ENCODE results near the gene PARP1. TPM values are rescaled to one million over a fixed set of nuclear protein-coding genes. Genes with fewer than 3 reads are reported as not detected.
A peak's percentile ranks its signal among the peaks of the same experiment; 100 is the strongest.

PARP1 gene
- total and polyA plus RNA-seq, 2 donors (not counting 1 experiment from before 2014, with no cell fraction given): 61.7 to 78.4 TPM

DNA sequence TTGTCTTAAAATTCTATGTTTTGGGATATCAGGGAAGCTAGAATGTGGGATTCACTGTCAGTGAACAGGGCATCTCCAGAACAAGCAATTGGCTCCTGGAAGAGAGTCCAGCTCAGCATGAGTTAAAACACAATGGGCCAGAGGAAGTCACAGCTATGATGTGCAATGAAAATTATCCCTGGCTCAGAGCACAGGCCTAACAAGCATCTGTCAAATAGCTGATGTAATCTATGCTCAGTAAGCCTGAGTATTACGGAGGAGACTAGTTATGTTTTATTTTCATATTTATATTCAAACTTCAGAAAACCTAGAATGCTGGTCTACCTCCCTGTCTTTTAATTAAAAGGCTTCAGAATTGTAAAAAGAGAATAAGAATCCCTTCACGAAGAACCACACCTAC lies 41.6 kb downstream of the PARP1 start:
- no peak overlapping the region for H3K27ac ChIP-seq (ENCODE audit: insufficient read depth, low read length)
- no peak overlapping the region for H3K4me3 ChIP-seq (replicated peaks in 1 of 4; ENCODE audit: control extremely low read depth in 1 of 4, insufficient read depth in 1 of 4, low read depth in 3 of 4, low read length in 4 of 4)
- H3K9me3 ChIP-seq (ENCODE audit: control insufficient read depth, insufficient read depth, low read depth, low read length): no peaks in the 10 kb centered on the region
- no peak overlapping the region for H3K4me2 ChIP-seq (ENCODE audit: extremely low read depth, insufficient read depth, low read length)
- DNase-seq (ENCODE audit: low read depth in 2 of 2): peak in 1 of 2 donors; percentile 41
- no peak overlapping the region for H2AFZ ChIP-seq (ENCODE audit: low read length)
- no peak overlapping the region for H3K9ac ChIP-seq (ENCODE audit: insufficient read depth, low read length)
- no peaks in the 10 kb centered on the region for H3K79me2 ChIP-seq (ENCODE audit: control insufficient read depth, insufficient read depth, low read length)
- no peak for TF ChIP-seq EZH2 (IDR thresholded peaks at IDR 0.05; ENCODE audit: low read length, missing control alignments)
- TF ChIP-seq, protein P1, sequence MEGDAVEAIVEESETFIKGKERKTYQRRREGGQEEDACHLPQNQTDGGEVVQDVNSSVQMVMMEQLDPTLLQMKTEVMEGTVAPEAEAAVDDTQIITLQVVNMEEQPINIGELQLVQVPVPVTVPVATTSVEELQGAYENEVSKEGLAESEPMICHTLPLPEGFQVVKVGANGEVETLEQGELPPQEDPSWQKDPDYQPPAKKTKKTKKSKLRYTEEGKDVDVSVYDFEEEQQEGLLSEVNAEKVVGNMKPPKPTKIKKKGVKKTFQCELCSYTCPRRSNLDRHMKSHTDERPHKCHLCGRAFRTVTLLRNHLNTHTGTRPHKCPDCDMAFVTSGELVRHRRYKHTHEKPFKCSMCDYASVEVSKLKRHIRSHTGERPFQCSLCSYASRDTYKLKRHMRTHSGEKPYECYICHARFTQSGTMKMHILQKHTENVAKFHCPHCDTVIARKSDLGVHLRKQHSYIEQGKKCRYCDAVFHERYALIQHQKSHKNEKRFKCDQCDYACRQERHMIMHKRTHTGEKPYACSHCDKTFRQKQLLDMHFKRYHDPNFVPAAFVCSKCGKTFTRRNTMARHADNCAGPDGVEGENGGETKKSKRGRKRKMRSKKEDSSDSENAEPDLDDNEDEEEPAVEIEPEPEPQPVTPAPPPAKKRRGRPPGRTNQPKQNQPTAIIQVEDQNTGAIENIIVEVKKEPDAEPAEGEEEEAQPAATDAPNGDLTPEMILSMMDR (conservative IDR thresholded peaks at IDR 0.05 in 1 of 2, IDR thresholded peaks at IDR 0.05 in 1 of 2; ENCODE audit: low read depth in 1 of 2, low read length in 2 of 2): no peak
- H3K4me1 ChIP-seq (ENCODE audit: control insufficient read depth, extremely low read depth, insufficient read depth, low read length): no peaks in the 10 kb centered on the region
- no peaks in the 10 kb centered on the region for H3K27me3 ChIP-seq (ENCODE audit: control insufficient read depth, insufficient read depth, low read length)
- H3K36me3 ChIP-seq (ENCODE audit: control insufficient read depth, insufficient read depth, low read length): peaks cover 30% of the 10 kb centered on the region
- H4K20me1 ChIP-seq (ENCODE audit: control insufficient read depth, extremely low read depth, insufficient read depth, low read length): no peaks in the 10 kb centered on the region

DNA sequence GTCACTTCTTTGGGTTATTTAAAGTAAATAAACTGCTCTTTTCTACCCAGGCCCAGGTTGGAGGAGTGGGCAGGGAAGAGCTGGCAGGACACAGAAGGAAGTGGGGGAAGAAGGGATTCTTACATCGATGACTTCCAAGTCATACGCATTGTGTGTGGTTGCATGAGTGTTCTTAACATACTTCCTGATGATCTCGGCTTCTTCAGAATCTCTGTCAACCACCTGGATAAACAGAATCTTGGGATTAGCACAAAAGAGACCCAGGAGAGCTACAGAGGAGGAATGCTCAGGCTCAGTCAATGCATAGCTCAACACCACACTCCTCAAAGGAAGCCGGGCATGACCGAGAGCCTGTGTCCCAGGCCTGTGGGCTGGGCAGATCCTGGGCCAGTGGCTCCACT lies 42.1 kb downstream of the PARP1 start:
- Histone ChIP-seq H3K27me3 (ENCODE audit: control insufficient read depth, insufficient read depth, low read length) (no peaks in the 10 kb centered on the region), H4K20me1 (ENCODE audit: control insufficient read depth, extremely low read depth, insufficient read depth, low read length) (no peaks in the 10 kb centered on the region), H3K4me2 (ENCODE audit: extremely low read depth, insufficient read depth, low read length) (no peak overlapping the region), H3K4me3 (replicated peaks in 1 of 4; ENCODE audit: control extremely low read depth in 1 of 4, insufficient read depth in 1 of 4, low read depth in 3 of 4, low read length in 4 of 4) (no peak overlapping the region), H3K9me3 (ENCODE audit: control insufficient read depth, insufficient read depth, low read depth, low read length) (no peaks in the 10 kb centered on the region), H2AFZ (ENCODE audit: low read length) (no peak overlapping the region), H3K27ac (ENCODE audit: insufficient read depth, low read length) (no peak overlapping the region), H3K9ac (ENCODE audit: insufficient read depth, low read length) (no peak overlapping the region), H3K36me3 (ENCODE audit: control insufficient read depth, insufficient read depth, low read length) (peaks cover 30% of the 10 kb centered on the region), H3K4me1 (ENCODE audit: control insufficient read depth, extremely low read depth, insufficient read depth, low read length) (no peaks in the 10 kb centered on the region), H3K79me2 (ENCODE audit: control insufficient read depth, insufficient read depth, low read length) (no peaks in the 10 kb centered on the region)
- no peak for TF ChIP-seq EZH2 (IDR thresholded peaks at IDR 0.05; ENCODE audit: low read length, missing control alignments)
- peak; percentile 51 to 89 for DNase-seq (ENCODE audit: low read depth in 2 of 2)

DNA sequence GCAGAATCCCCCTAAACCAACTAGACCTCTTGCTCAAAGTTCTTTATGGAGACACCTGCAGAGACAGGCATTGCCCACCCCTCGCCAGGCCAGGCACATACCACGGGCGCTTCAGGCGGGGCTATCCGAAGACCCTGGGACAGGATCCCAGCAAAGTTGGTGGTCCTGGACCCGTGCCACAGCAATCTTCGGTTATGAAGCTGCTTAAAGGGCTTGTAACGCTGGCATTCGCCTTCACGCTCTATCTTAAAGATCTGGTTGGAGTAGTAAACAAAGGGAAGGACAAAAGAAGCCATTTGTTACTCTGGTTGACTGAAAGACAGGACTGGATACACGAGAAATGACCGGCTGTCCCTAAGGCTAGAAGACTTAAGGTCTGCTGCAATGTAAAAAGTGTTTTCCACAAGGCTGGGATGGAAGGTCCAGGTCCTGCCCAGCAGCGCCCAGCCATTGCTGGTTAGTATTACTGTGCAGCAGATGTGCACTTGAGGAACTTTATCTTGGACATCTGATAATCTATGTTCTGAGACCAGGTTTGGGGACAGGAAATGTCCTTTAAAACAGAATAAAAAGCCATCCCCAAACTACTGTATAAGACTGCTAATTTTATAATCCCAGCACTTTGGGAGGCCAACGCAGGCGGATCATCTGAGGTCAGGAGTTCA lies 42.9 kb downstream of the PARP1 start:
- no peak overlapping the region for H3K9ac ChIP-seq (ENCODE audit: insufficient read depth, low read length)
- no peak for DNase-seq (ENCODE audit: low read depth in 2 of 2)
- H4K20me1 ChIP-seq (ENCODE audit: control insufficient read depth, extremely low read depth, insufficient read depth, low read length): no peaks in the 10 kb centered on the region
- no peak overlapping the region for H3K27ac ChIP-seq (ENCODE audit: insufficient read depth, low read length)
- no peaks in the 10 kb centered on the region for H3K9me3 ChIP-seq (ENCODE audit: control insufficient read depth, insufficient read depth, low read depth, low read length)
- no peak overlapping the region for H3K4me2 ChIP-seq (ENCODE audit: extremely low read depth, insufficient read depth, low read length)
- H3K27me3 ChIP-seq (ENCODE audit: control insufficient read depth, insufficient read depth, low read length): no peaks in the 10 kb centered on the region
- TF ChIP-seq, protein P1 (conservative IDR thresholded peaks at IDR 0.05 in 1 of 2, IDR thresholded peaks at IDR 0.05 in 1 of 2; ENCODE audit: low read depth in 1 of 2, low read length in 2 of 2): no peak
- TF ChIP-seq EZH2 (IDR thresholded peaks at IDR 0.05; ENCODE audit: low read length, missing control alignments): no peak
- peaks cover 28% of the 10 kb centered on the region for H3K36me3 ChIP-seq (ENCODE audit: control insufficient read depth, insufficient read depth, low read length)
- H3K4me1 ChIP-seq (ENCODE audit: control insufficient read depth, extremely low read depth, insufficient read depth, low read length): no peaks in the 10 kb centered on the region
- no peak overlapping the region for H2AFZ ChIP-seq (ENCODE audit: low read length)
- H3K79me2 ChIP-seq (ENCODE audit: control insufficient read depth, insufficient read depth, low read length): no peaks in the 10 kb centered on the region
- H3K4me3 ChIP-seq (replicated peaks in 1 of 4; ENCODE audit: control extremely low read depth in 1 of 4, insufficient read depth in 1 of 4, low read depth in 3 of 4, low read length in 4 of 4): no peak overlapping the region

Measured in fibroblast of lung (primary cell).